ENCODE data around the gene VTA1. TPM values are rescaled to one million over a fixed set of nuclear protein-coding genes. Genes with fewer than 3 reads are reported as not detected.
"Not testable (repeated sequence)": the region's sequence is repeated elsewhere in the genome, so short reads cannot be mapped to it uniquely, and the experiment has no call there.

The VTA1 gene
- total RNA-seq, 4 donors from 2014 or later, result 74.4 to 89.3 (median 77.3) TPM

- intact Hi-C loops (cut with DNase I; ENCODE audit: low total_unique reads) (no loop called here), in situ Hi-C loops (cut with MboI; ENCODE audit: low sequenced_read_pairs in 4 of 4) (no loop called here)
- H3K27me3 ChIP-seq, result no peaks in the 10 kb centered on the region
- H3K36me3 ChIP-seq, result no peaks in the 10 kb centered on the region
- no peak overlapping the region for H3K27ac ChIP-seq
- no peak for DNase-seq
- ATAC-seq, result no peak
- H3K4me3 ChIP-seq, result no peak overlapping the region
- H3K4me1 ChIP-seq, result no peaks in the 10 kb centered on the region
- H3K9me3 ChIP-seq, result no peaks in the 10 kb centered on the region
- TF ChIP-seq CTCF (IDR thresholded peaks at IDR 0.05 in 4 of 5, conservative IDR thresholded peaks at IDR 0.05 in 1 of 5) (no peak), POLR2A (IDR thresholded peaks at IDR 0.05) (no peak)
Measured at GRCh38 chr6:142225115-142225514, 78.1 kb downstream of the VTA1 start.

- Histone ChIP-seq H3K27ac (no peak overlapping the region), H3K4me1 (no peaks in the 10 kb centered on the region), H3K9me3 (no peaks in the 10 kb centered on the region), H3K4me3 (no peak overlapping the region), H3K27me3 (no peaks in the 10 kb centered on the region), H3K36me3 (no peaks in the 10 kb centered on the region)
- TF ChIP-seq POLR2A (IDR thresholded peaks at IDR 0.05), result no peak
- TF ChIP-seq CTCF (IDR thresholded peaks at IDR 0.05 in 4 of 5, conservative IDR thresholded peaks at IDR 0.05 in 1 of 5), result no peak
- in situ Hi-C loops (cut with MboI; ENCODE audit: low sequenced_read_pairs in 4 of 4), result no loop called here
- DNase-seq (no peak), ATAC-seq (no peak)
- intact Hi-C loops (cut with DNase I; ENCODE audit: low total_unique reads), result no loop called here
Measured at GRCh38 chr6:142225552-142225951, 78.5 kb downstream of the VTA1 start.

- intact Hi-C loops (cut with DNase I; ENCODE audit: low total_unique reads), result no loop called here
Measured at GRCh38 chr6:142226731-142227130, 79.7 kb downstream of the VTA1 start.

GRCh38 chr6:142229518-142230270 is 82.6 kb downstream of the VTA1 start:
- ATAC-seq; in situ Hi-C loops (cut with MboI; ENCODE audit: low sequenced_read_pairs in 4 of 4); H3K27ac ChIP-seq; H3K36me3 ChIP-seq; H3K4me3 ChIP-seq; intact Hi-C loops (cut with DNase I; ENCODE audit: low total_unique reads); H3K27me3 ChIP-seq; H3K9me3 ChIP-seq; H3K4me1 ChIP-seq; DNase-seq: not testable (repeated sequence)

More at GRCh38 chr6:142226731-142227130, 79.7 kb downstream of the VTA1 start:
- DNase-seq (no peak), ATAC-seq (no peak)
- in situ Hi-C loops (cut with MboI; ENCODE audit: low sequenced_read_pairs in 4 of 4), result no loop called here
- no peak for TF ChIP-seq CTCF (IDR thresholded peaks at IDR 0.05 in 4 of 5, conservative IDR thresholded peaks at IDR 0.05 in 1 of 5)
- TF ChIP-seq POLR2A (IDR thresholded peaks at IDR 0.05), result no peak
- Histone ChIP-seq H3K27ac (no peak overlapping the region), H3K36me3 (no peaks in the 10 kb centered on the region), H3K27me3 (no peaks in the 10 kb centered on the region), H3K4me3 (no peak overlapping the region), H3K4me1 (no peaks in the 10 kb centered on the region), H3K9me3 (no peaks in the 10 kb centered on the region)

- H3K27ac ChIP-seq; H3K36me3 ChIP-seq; H3K9me3 ChIP-seq; H3K27me3 ChIP-seq; intact Hi-C loops (cut with DNase I; ENCODE audit: low total_unique reads); H3K4me3 ChIP-seq; in situ Hi-C loops (cut with MboI; ENCODE audit: low sequenced_read_pairs in 4 of 4); DNase-seq; H3K4me1 ChIP-seq; ATAC-seq: not testable (repeated sequence)
Measured at GRCh38 chr6:142232206-142233044, 85.4 kb downstream of the VTA1 start.

Data from gastrocnemius medialis (tissue), 4 donors.